ENCODE data around the gene EHD2.

The EHD2 gene

GRCh38 chr19:47673426-47673825, 39.8 kb upstream of the EHD2 start:
- TF ChIP-seq CTCF (IDR thresholded peaks at IDR 0.05; ENCODE audit: borderline replicate concordance, control extremely low read depth, extremely low read depth, insufficient read depth, missing control alignments): no peak
- DNase-seq (ENCODE audit: low spot score): no peak
- in situ Hi-C loops (cut with MboI; ENCODE audit: low sequenced_read_pairs, unreplicated experiment): no loop called here

GRCh38 chr19:47674548-47674947, 38.7 kb upstream of the EHD2 start:
- in situ Hi-C loops (cut with MboI; ENCODE audit: low sequenced_read_pairs, unreplicated experiment): no loop called here
- no peak for DNase-seq (ENCODE audit: low spot score)
- no peak for TF ChIP-seq CTCF (IDR thresholded peaks at IDR 0.05; ENCODE audit: borderline replicate concordance, control extremely low read depth, extremely low read depth, insufficient read depth, missing control alignments)

GRCh38 chr19:47675271-47675670, 38.0 kb upstream of the EHD2 start:
- in situ Hi-C loops (cut with MboI; ENCODE audit: low sequenced_read_pairs, unreplicated experiment): no loop called here

GRCh38 chr19:47675859-47676258, 37.4 kb upstream of the EHD2 start:
- no peak for DNase-seq (ENCODE audit: low spot score)

More at GRCh38 chr19:47675271-47675670, 38.0 kb upstream of the EHD2 start:
- no peak for TF ChIP-seq CTCF (IDR thresholded peaks at IDR 0.05; ENCODE audit: borderline replicate concordance, control extremely low read depth, extremely low read depth, insufficient read depth, missing control alignments)
- DNase-seq (ENCODE audit: low spot score): no peak

GRCh38 chr19:47676811-47677210, 36.4 kb upstream of the EHD2 start:
- no peak for DNase-seq (ENCODE audit: low spot score)
- in situ Hi-C loops (cut with MboI; ENCODE audit: low sequenced_read_pairs, unreplicated experiment): no loop called here
- TF ChIP-seq CTCF (IDR thresholded peaks at IDR 0.05; ENCODE audit: borderline replicate concordance, control extremely low read depth, extremely low read depth, insufficient read depth, missing control alignments): no peak

More at GRCh38 chr19:47675859-47676258, 37.4 kb upstream of the EHD2 start:
- in situ Hi-C loops (cut with MboI; ENCODE audit: low sequenced_read_pairs, unreplicated experiment): no loop called here
- TF ChIP-seq CTCF (IDR thresholded peaks at IDR 0.05; ENCODE audit: borderline replicate concordance, control extremely low read depth, extremely low read depth, insufficient read depth, missing control alignments): no peak

- in situ Hi-C loops (cut with MboI; ENCODE audit: low sequenced_read_pairs, unreplicated experiment): no loop called here
- no peak for DNase-seq (ENCODE audit: low spot score)
- no peak for TF ChIP-seq CTCF (IDR thresholded peaks at IDR 0.05; ENCODE audit: borderline replicate concordance, control extremely low read depth, extremely low read depth, insufficient read depth, missing control alignments)
Observed at GRCh38 chr19:47679251-47679900, 33.8 kb upstream of the EHD2 start.

All from GM13976 (cell line).